VCaP (cell line): ENCODE data around the gene PLA2G1B.

Experiments used
- H3K27ac ChIP-seq: fragments of 450-650 bp; 2 replicates; pipeline ENCODE4 v1.5.1; 2017
- CTCF ChIP-seq: fragments of 450-650 bp; conservative IDR thresholded peaks from 2 replicates; pipeline ENCODE4 v1.5.1; 2017; ENCODE audit warnings: mild to moderate bottlenecking, moderate library complexity

PLA2G1B gene

GRCh38 chr12:120327593-120327992, at the start of gene PLA2G1B:
Gene PLA2G1B (minus strand): TSS chr12:120327779. CDS start chr12:120327753, 26 bp downstream.
- TF ChIP-seq CTCF: no peak
- no peak within 1 kb of the TSS for H3K27ac ChIP-seq

- H3K27ac ChIP-seq: no peak overlapping the region
- no peak for TF ChIP-seq CTCF
Observed at GRCh38 chr12:120376934-120377572, 49.5 kb upstream of the PLA2G1B start.

GRCh38 chr12:120376416-120376815, 48.8 kb upstream of the PLA2G1B start:
- no peak overlapping the region for H3K27ac ChIP-seq
- no peak for TF ChIP-seq CTCF

- H3K27ac ChIP-seq: no peak overlapping the region
- no peak for TF ChIP-seq CTCF
Observed at GRCh38 chr12:120376009-120376408, 48.4 kb upstream of the PLA2G1B start.

GRCh38 chr12:120373683-120374082, 46.1 kb upstream of the PLA2G1B start:
- no peak overlapping the region for H3K27ac ChIP-seq
- no peak for TF ChIP-seq CTCF

GRCh38 chr12:120370343-120371243, 43.0 kb upstream of the PLA2G1B start:
- H3K27ac ChIP-seq: no peak overlapping the region
- TF ChIP-seq CTCF: no peak

- TF ChIP-seq CTCF: no peak
- peak overlapping the region; percentile 87; the same call in 1 of the 2 replicates for H3K27ac ChIP-seq
Observed at GRCh38 chr12:120369603-120370342, 42.2 kb upstream of the PLA2G1B start.
